ENCODE results near the gene REC114. TPM values are rescaled to one million over a fixed set of nuclear protein-coding genes. Genes with fewer than 3 reads are reported as not detected.
A peak's percentile ranks its signal among the peaks of the same experiment; 100 is the strongest.
"Not testable (repeated sequence)": the region's sequence is repeated elsewhere in the genome, so short reads cannot be mapped to it uniquely, and the experiment has no call there.

The REC114 gene
- total and polyA plus RNA-seq, 9 of the 15 experiments (the other 6 are each of a cell fraction or from before 2014, with no cell fraction given), result 0.07 to 0.24 TPM; not detected in 7

DNA sequence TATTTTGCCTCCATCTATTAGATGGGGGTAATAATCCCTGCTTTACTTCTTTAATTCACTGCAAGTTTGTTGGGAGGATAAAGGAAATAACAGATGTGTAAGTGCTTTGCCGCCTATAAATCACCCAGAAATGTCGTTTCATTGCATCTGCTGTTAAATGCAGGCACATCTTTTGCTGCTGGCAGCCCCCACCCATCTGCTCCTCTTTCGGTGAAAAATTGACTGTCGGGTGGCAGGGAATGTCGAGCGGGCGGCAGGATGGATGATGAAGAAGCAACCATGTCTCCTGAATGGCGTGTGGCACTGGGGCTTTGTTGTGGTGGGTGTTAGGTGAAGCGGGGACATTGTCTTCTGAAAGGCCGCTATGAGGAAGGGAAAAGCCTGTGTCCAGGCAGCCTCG is 543 bp upstream of the REC114 start:
- 8% methylated on average over 11 of the region's 11 CpGs for WGBS (ENCODE audit: insufficient coverage, low coverage, missing lambda C conversion rate)
- in situ Hi-C loops (cut with MboI), result no loop called here
- CTCF ChIA-PET (ENCODE audit: low intra/inter-chr PET ratio), result no interaction called here
- peak overlapping the region; percentile 63; the same call in 1 of the 2 replicates for H2AFZ ChIP-seq (ENCODE audit: low read depth, low read length)
- no peaks in the 10 kb centered on the region for H3K36me3 ChIP-seq (ENCODE audit: control insufficient read depth, insufficient read depth, low read length)
- H3K9me1 ChIP-seq (ENCODE audit: control insufficient read depth, insufficient read depth, low read length), result no peaks in the 10 kb centered on the region
- H3K79me2 ChIP-seq (ENCODE audit: control insufficient read depth, insufficient read depth, low read length), result no peaks in the 10 kb centered on the region
- ATAC-seq (no peak), DNase-seq (ENCODE audit: extremely low read depth in 1 of 4, low spot score in 3 of 4) (no peak), FAIRE-seq (no peak)
- no peak overlapping the region for H3K4me3 ChIP-seq
- peaks cover 0 to 6% of the 10 kb centered on the region in 2 experiments; a peak in 1 of 5 replicates for H3K4me1 ChIP-seq (replicated peaks in 1 of 2; ENCODE audit: control insufficient read depth in 2 of 2, insufficient read depth in 2 of 2, low read length in 2 of 2)
- POLR2A ChIA-PET, result no interaction called here
- no TSS peak for BruUV-seq (replicated peaks)
- no peaks in the 10 kb centered on the region for H4K20me1 ChIP-seq (replicated peaks; ENCODE audit: control insufficient read depth, insufficient read depth, low read length)
- peak overlapping the region; percentile 25 for H3K4me2 ChIP-seq (ENCODE audit: insufficient read depth, low read length)
- no peak overlapping the region for H3K9ac ChIP-seq (ENCODE audit: insufficient read depth in 1 of 2, low read depth in 2 of 2, low read length in 2 of 2)
- H3K27me3 ChIP-seq (ENCODE audit: control insufficient read depth in 2 of 2, insufficient read depth in 2 of 2, low read length in 2 of 2), result peaks cover 25 to 34% of the 10 kb centered on the region in 2 experiments
- no peak for TF ChIP-seq XRCC3 (IDR thresholded peaks at IDR 0.05)
- TF ChIP-seq BCL6 (CRISPR knock-in tag; IDR thresholded peaks at IDR 0.05), result no peak
- TF ChIP-seq ETV6 (IDR thresholded peaks at IDR 0.05; ENCODE audit: borderline replicate concordance in 1 of 2, low read depth in 2 of 2, low read length in 1 of 2), result no peak
- no peak for TF ChIP-seq ETV6 (CRISPR knock-in tag; IDR thresholded peaks at IDR 0.05; ENCODE audit: borderline replicate concordance)
- no peak for TF ChIP-seq FOXA1 (IDR thresholded peaks at IDR 0.05; ENCODE audit: borderline replicate concordance)
- TF ChIP-seq CSDE1 (IDR thresholded peaks at IDR 0.05), result no peak
- no peak for TF ChIP-seq ZBTB5 (IDR thresholded peaks at IDR 0.05)
- TF ChIP-seq POLR2B (IDR thresholded peaks at IDR 0.05; ENCODE audit: low read depth, partially characterized antibody), result no peak
- no peak for TF ChIP-seq RBM34 (IDR thresholded peaks at IDR 0.05; ENCODE audit: borderline replicate concordance, insufficient read depth, low read length)
- TF ChIP-seq, protein P1, sequence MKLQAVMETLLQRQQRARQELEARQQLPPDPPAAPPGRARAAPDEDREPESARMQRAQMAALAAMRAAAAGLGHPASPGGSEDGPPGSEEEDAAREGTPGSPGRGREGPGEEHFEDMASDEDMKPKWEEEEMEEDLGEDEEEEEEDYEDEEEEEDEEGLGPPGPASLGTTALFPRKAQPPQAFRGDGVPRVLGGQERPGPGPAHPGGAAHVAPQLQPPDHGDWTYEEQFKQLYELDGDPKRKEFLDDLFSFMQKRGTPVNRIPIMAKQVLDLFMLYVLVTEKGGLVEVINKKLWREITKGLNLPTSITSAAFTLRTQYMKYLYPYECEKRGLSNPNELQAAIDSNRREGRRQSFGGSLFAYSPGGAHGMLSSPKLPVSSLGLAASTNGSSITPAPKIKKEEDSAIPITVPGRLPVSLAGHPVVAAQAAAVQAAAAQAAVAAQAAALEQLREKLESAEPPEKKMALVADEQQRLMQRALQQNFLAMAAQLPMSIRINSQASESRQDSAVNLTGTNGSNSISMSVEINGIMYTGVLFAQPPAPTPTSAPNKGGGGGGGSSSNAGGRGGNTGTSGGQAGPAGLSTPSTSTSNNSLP (IDR thresholded peaks at IDR 0.05; ENCODE audit: borderline replicate concordance, low read depth, low read length), result no peak
- no peak for TF ChIP-seq ELF1 (tag; IDR thresholded peaks at IDR 0.05)
- no peak for TF ChIP-seq ETV1 (tag; conservative IDR thresholded peaks at IDR 0.05; ENCODE audit: low read depth)
- no peak for TF ChIP-seq U2AF2 (optimal IDR thresholded peaks at IDR 0.05; ENCODE audit: low read depth, low read length)
- H3K27ac ChIP-seq (ENCODE audit: extremely low read depth, low read depth, low read length), result no peak overlapping the region
- intact Hi-C loops (cut with micrococcal nuclease), result no loop called here
- no peaks in the 10 kb centered on the region; the same call in 1 of the 2 replicates for H3K9me3 ChIP-seq (replicated peaks; ENCODE audit: control insufficient read depth, insufficient read depth, low read depth, low read length)

GRCh38 chr15:73447471-73447870 is 4.5 kb downstream of the REC114 start:
- H3K36me3 ChIP-seq (ENCODE audit: control insufficient read depth, insufficient read depth, low read length); H4K20me1 ChIP-seq (replicated peaks; ENCODE audit: control insufficient read depth, insufficient read depth, low read length); H3K9me1 ChIP-seq (ENCODE audit: control insufficient read depth, insufficient read depth, low read length); H3K9ac ChIP-seq (ENCODE audit: insufficient read depth in 1 of 2, low read depth in 2 of 2, low read length in 2 of 2); H3K9me3 ChIP-seq (replicated peaks; ENCODE audit: control insufficient read depth, insufficient read depth, low read depth, low read length); DNase-seq (ENCODE audit: extremely low read depth in 1 of 4, low spot score in 3 of 4); intact Hi-C loops (cut with micrococcal nuclease); in situ Hi-C loops (cut with MboI); FAIRE-seq; BruUV-seq (replicated peaks); H3K4me2 ChIP-seq (ENCODE audit: insufficient read depth, low read length); H3K4me3 ChIP-seq; H3K4me1 ChIP-seq (replicated peaks in 1 of 2; ENCODE audit: control insufficient read depth in 2 of 2, insufficient read depth in 2 of 2, low read length in 2 of 2); CTCF ChIA-PET (ENCODE audit: low intra/inter-chr PET ratio); H3K79me2 ChIP-seq (ENCODE audit: control insufficient read depth, insufficient read depth, low read length); H3K27ac ChIP-seq (ENCODE audit: extremely low read depth, low read depth, low read length); ATAC-seq; H2AFZ ChIP-seq (ENCODE audit: low read depth, low read length): not testable (repeated sequence)
- 31% methylated on average over 5 of the region's 5 CpGs for WGBS (ENCODE audit: insufficient coverage, low coverage, missing lambda C conversion rate)
- peaks cover 10 to 11% of the 10 kb centered on the region in 2 experiments; a peak in 3 of 5 replicates for H3K27me3 ChIP-seq (ENCODE audit: control insufficient read depth in 2 of 2, insufficient read depth in 2 of 2, low read length in 2 of 2)
- POLR2A ChIA-PET, result interaction anchor here (0.6 to 0.8 kb wide), 2 partner anchors 59 to 120 kb away, joined by 3 read pairs; no protein-coding TSS in a partner anchor

All from K562 (cell line).